Osteoblast (primary cell): ENCODE data around the gene DNAL1. TPM values are rescaled to one million over a fixed set of nuclear protein-coding genes. Genes with fewer than 3 reads are reported as not detected.

Source experiments
- DNase-seq: peaks from one replicate; pipeline ENCODE4 v3.0.0; 2011; ENCODE audit warnings: low spot score, mixed read lengths; ENCODE audit not compliant: insufficient read length; ENCODE audit errors: missing footprints
- H2AFZ ChIP-seq: 2 replicates; pipeline ENCODE4 v1.6.0; 2011; ENCODE audit warnings: mild to moderate bottlenecking, low read length
- H3K27ac ChIP-seq: 2 replicates; pipeline ENCODE4 v1.5.1; 2011; ENCODE audit warnings: mild to moderate bottlenecking, low read depth, low read length, moderate library complexity
- H3K27me3 ChIP-seq: 2 replicates; pipeline ENCODE4 v1.6.0; 2012; ENCODE audit warnings: mild to moderate bottlenecking, control low read depth, inconsistent platforms, low read length, moderate library complexity; ENCODE audit not compliant: insufficient read depth
- H3K36me3 ChIP-seq: 2 replicates; pipeline ENCODE4 v1.5.1; 2011; ENCODE audit warnings: mild to moderate bottlenecking, low read length, control low read depth, moderate library complexity; ENCODE audit not compliant: insufficient read depth
- H3K4me1 ChIP-seq: 2 replicates; pipeline ENCODE4 v1.5.1; 2011; ENCODE audit warnings: mild to moderate bottlenecking, low read length, control low read depth, moderate library complexity; ENCODE audit not compliant: insufficient read depth
- H3K4me2 ChIP-seq: 2 replicates; pipeline ENCODE4 v1.6.0; 2011; ENCODE audit warnings: mild to moderate bottlenecking, low read length; ENCODE audit not compliant: insufficient read depth
- H3K4me3 ChIP-seq: fragments of 200-600 bp; sonication (generic); 3 replicates; pipeline ENCODE4 v1.5.1; 2012; ENCODE audit warnings: mild to moderate bottlenecking, low read length, inconsistent platforms; ENCODE audit not compliant: insufficient read depth
- H3K79me2 ChIP-seq: 2 replicates; pipeline ENCODE4 v1.6.0; 2012; ENCODE audit warnings: mild to moderate bottlenecking, low read length, control low read depth, inconsistent platforms; ENCODE audit not compliant: insufficient read depth
- H3K9me3 ChIP-seq: 2 replicates; pipeline ENCODE4 v1.5.1; 2011; ENCODE audit warnings: low read depth, low read length, control low read depth
- H4K20me1 ChIP-seq: 2 replicates; pipeline ENCODE4 v1.6.0; 2012; ENCODE audit warnings: mild to moderate bottlenecking, low read length, control low read depth; ENCODE audit not compliant: insufficient read depth
- CTCF ChIP-seq: IDR thresholded peaks from 2 replicates; pipeline ENCODE4 v1.5.1; 2011; ENCODE audit warnings: mild to moderate bottlenecking, low read depth, low read length, moderate library complexity; ENCODE audit errors: extremely low read depth
- total RNA-seq: library from RNA; depleted of rRNA; stranded (reverse); fragments of >200 nt; gene quantifications from 2 replicates; pipeline ENCODE4 v1.2.3, GENCODE V29; 2012

The DNAL1 gene
- total RNA-seq, 1 donor, result 9.0 TPM

- H3K79me2 ChIP-seq, result no peaks in the 10 kb centered on the region
- no peak overlapping the region for H3K4me3 ChIP-seq
- no peak overlapping the region for H3K4me2 ChIP-seq
- no peaks in the 10 kb centered on the region for H3K4me1 ChIP-seq
- no peak overlapping the region for H2AFZ ChIP-seq
- H4K20me1 ChIP-seq, result peaks cover 2% of the 10 kb centered on the region
- no peak overlapping the region for H3K27ac ChIP-seq
- no peaks in the 10 kb centered on the region for H3K27me3 ChIP-seq
- H3K36me3 ChIP-seq, result peaks cover 10% of the 10 kb centered on the region
- H3K9me3 ChIP-seq, result no peaks in the 10 kb centered on the region
- no peak for TF ChIP-seq CTCF
- DNase-seq, result no peak
Observed at GRCh38 chr14:73686901-73687300, 42.1 kb downstream of the DNAL1 start.

- H3K4me2 ChIP-seq, result no peak overlapping the region
- no peak overlapping the region for H2AFZ ChIP-seq
- H3K36me3 ChIP-seq, result peaks cover 21% of the 10 kb centered on the region
- DNase-seq, result no peak
- H4K20me1 ChIP-seq, result no peaks in the 10 kb centered on the region
- no peaks in the 10 kb centered on the region for H3K79me2 ChIP-seq
- H3K27me3 ChIP-seq, result no peaks in the 10 kb centered on the region
- no peak overlapping the region for H3K4me3 ChIP-seq
- peaks cover 15% of the 10 kb centered on the region for H3K4me1 ChIP-seq
- H3K27ac ChIP-seq, result no peak overlapping the region
- TF ChIP-seq CTCF, result no peak
- H3K9me3 ChIP-seq, result no peaks in the 10 kb centered on the region
Observed at GRCh38 chr14:73694083-73694482, 49.3 kb downstream of the DNAL1 start.

- Histone ChIP-seq H2AFZ (no peak overlapping the region), H3K4me1 (peaks cover 15% of the 10 kb centered on the region), H3K9me3 (no peaks in the 10 kb centered on the region), H4K20me1 (no peaks in the 10 kb centered on the region), H3K4me2 (no peak overlapping the region), H3K27ac (no peak overlapping the region), H3K36me3 (peaks cover 19% of the 10 kb centered on the region), H3K79me2 (no peaks in the 10 kb centered on the region), H3K27me3 (no peaks in the 10 kb centered on the region), H3K4me3 (no peak overlapping the region)
- TF ChIP-seq CTCF, result no peak
- no peak for DNase-seq
Observed at GRCh38 chr14:73695082-73695481, 50.3 kb downstream of the DNAL1 start.

- H3K9me3 ChIP-seq, result no peaks in the 10 kb centered on the region
- no peaks in the 10 kb centered on the region for H3K27me3 ChIP-seq
- H3K27ac ChIP-seq, result peak overlapping the region; percentile 75
- peak overlapping the region; percentile 49 for H3K4me2 ChIP-seq
- DNase-seq, result no peak
- H3K4me1 ChIP-seq, result peaks cover 23% of the 10 kb centered on the region
- no peaks in the 10 kb centered on the region for H3K79me2 ChIP-seq
- no peaks in the 10 kb centered on the region for H4K20me1 ChIP-seq
- no peak for TF ChIP-seq CTCF
- H3K4me3 ChIP-seq, result no peak overlapping the region
- peaks cover 11% of the 10 kb centered on the region for H3K36me3 ChIP-seq
- H2AFZ ChIP-seq, result no peak overlapping the region
Observed at GRCh38 chr14:73695997-73696396, 51.2 kb downstream of the DNAL1 start.
